Measurements from ENCODE around the gene SERINC1. TPM values are rescaled to one million over a fixed set of nuclear protein-coding genes. Genes with fewer than 3 reads are reported as not detected.
"Not testable (repeated sequence)": the region's sequence is repeated elsewhere in the genome, so short reads cannot be mapped to it uniquely, and the experiment has no call there.

Gene SERINC1
- total RNA-seq, 1 experiment from 2014 or later = 40.1 TPM

DNA sequence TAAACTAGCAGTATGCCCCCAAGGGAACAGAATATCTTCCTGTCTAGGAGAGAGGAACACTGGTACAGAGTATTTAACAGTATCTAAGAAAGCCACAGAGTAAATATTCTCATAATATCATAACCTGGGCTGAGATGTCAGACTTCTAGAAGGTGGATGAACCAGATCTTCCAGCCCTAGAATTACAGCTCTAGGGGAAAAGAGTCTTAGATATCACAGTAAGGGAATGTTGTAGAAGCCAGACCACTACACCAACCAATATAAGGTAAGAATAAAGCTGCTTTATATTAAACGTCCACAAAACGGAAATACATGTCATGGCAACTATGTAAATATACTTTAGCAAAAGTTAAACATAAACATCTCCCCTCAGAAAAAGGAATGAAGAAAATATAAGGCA is 12.4 kb downstream of the SERINC1 start:
- no peak for DNase-seq
- no peak overlapping the region for H3K4me3 ChIP-seq (ENCODE audit: insufficient read depth, low read depth, low read length)
- H3K27me3 ChIP-seq (ENCODE audit: control insufficient read depth, insufficient read depth, low read length) = no peaks in the 10 kb centered on the region
- H3K36me3 ChIP-seq (replicated peaks; ENCODE audit: control insufficient read depth, insufficient read depth, low read length) = peaks cover 1% of the 10 kb centered on the region

DNA sequence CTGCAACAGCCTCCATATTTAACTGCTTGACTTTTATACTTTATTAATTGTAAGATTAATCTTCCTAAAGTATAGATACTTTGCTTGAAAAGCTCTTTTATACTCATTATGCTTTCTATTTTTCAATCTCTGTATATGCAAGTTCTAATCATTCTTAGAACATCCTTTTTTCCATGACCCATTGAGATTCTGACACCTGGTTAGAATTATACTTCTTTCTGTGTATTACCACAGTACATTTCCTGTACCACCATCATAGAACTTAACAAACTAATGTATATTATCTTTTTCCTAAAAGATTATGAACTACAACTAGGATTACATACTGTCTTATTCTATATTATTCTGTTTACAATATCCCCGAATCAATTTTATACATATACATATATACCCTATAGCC is 13.5 kb downstream of the SERINC1 start:
- H3K36me3 ChIP-seq (replicated peaks; ENCODE audit: control insufficient read depth, insufficient read depth, low read length) = peaks cover 1% of the 10 kb centered on the region

DNA sequence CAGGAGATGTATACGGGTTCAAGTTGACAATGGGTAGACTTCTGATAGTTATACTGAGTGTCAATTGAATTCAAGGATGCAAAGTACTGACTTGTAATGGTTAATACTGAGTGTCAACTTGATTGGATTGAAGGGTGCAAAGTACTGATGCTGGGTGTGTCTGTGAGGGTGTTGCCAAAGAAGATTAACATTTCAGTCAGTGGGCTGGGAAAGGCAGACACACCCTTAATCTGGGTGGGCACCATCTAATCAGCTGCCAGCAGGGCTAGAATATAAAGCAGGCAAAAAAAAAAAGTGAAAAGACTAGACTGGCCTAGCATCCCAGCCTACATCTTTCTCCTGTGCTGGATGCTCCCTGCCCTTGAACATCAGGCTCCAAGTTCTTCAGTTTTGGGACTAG is 16.5 kb downstream of the SERINC1 start:
- not testable (repeated sequence) for H3K4me3 ChIP-seq (ENCODE audit: insufficient read depth, low read depth, low read length); H3K27me3 ChIP-seq (ENCODE audit: control insufficient read depth, insufficient read depth, low read length); H3K36me3 ChIP-seq (replicated peaks; ENCODE audit: control insufficient read depth, insufficient read depth, low read length); DNase-seq

More for the DNA sequence above, 13.5 kb downstream of the SERINC1 start:
- DNase-seq = no peak
- no peak overlapping the region for H3K4me3 ChIP-seq (ENCODE audit: insufficient read depth, low read depth, low read length)
- no peaks in the 10 kb centered on the region for H3K27me3 ChIP-seq (ENCODE audit: control insufficient read depth, insufficient read depth, low read length)

DNA sequence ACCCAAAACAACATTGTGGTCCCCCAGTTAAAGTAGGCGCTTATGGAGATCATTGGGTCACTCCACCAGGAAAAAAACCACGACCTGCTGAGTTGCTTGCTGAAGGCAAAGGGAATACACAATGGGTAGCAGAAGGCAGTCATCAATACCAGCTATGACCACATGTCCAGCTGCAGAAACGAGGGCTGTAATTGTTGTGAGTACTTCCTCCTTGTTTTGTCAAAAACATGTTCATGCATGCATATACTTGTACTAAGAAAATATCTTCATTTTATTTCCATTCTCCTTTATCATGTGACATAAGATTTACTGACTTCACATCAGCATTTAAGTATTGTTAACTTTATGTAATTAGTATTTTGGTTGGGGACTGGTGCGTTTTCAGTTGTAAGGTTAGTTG is 16.9 kb downstream of the SERINC1 start:
- DNase-seq = no peak
- Histone ChIP-seq H3K4me3 (ENCODE audit: insufficient read depth, low read depth, low read length) (no peak overlapping the region), H3K27me3 (ENCODE audit: control insufficient read depth, insufficient read depth, low read length) (no peaks in the 10 kb centered on the region), H3K36me3 (replicated peaks; ENCODE audit: control insufficient read depth, insufficient read depth, low read length) (peaks cover 6% of the 10 kb centered on the region)

DNA sequence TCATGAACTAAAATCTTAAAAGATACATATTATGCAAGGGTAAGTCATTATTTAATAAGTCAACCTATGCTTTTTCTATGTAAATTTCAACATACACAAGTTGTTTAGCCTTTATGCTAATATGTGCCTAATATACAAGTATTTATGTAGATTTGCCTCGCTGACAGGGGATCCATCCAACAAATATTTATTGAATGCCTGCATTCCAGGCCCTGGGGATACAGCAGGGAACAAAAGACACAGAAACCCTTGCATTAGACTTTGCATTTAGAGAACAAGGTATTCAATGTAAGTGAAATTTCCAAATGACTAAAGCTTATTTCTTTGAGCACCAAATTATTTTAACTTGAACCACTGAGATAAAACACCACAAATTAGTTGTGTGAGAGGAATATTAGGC is 19.1 kb downstream of the SERINC1 start:
- no peak for DNase-seq
- Histone ChIP-seq H3K27me3 (ENCODE audit: control insufficient read depth, insufficient read depth, low read length) (no peaks in the 10 kb centered on the region), H3K4me3 (ENCODE audit: insufficient read depth, low read depth, low read length) (no peak overlapping the region), H3K36me3 (replicated peaks; ENCODE audit: control insufficient read depth, insufficient read depth, low read length) (peaks cover 6% of the 10 kb centered on the region)

DNA sequence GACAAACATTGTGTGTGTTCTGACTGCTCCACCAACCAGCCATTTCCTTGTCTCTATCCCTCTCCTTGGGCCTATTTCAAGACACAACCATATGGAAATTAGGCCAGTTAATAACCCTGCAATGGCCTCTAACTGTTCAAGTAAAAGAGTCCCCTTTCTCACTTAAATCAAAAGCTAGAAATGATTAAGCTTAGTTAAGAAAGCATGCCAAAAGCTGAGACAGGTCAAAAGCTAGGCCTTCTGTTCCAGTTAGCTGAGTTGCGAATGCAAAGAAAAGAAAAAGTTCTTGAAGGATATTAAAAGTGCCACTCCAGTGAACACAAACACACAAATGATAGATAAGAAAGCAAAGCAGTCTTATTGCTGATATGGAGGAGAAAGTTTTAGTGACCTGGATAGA is 22.5 kb downstream of the SERINC1 start:
- Histone ChIP-seq H3K27me3 (ENCODE audit: control insufficient read depth, insufficient read depth, low read length) (no peaks in the 10 kb centered on the region), H3K4me3 (ENCODE audit: insufficient read depth, low read depth, low read length) (no peak overlapping the region), H3K36me3 (replicated peaks; ENCODE audit: control insufficient read depth, insufficient read depth, low read length) (peaks cover 5% of the 10 kb centered on the region)
- no peak for DNase-seq

GRCh38 chr6:122445274-122445673 is 26.3 kb downstream of the SERINC1 start:
- Histone ChIP-seq H3K27me3 (ENCODE audit: control insufficient read depth, insufficient read depth, low read length) (no peaks in the 10 kb centered on the region), H3K4me3 (ENCODE audit: insufficient read depth, low read depth, low read length) (no peak overlapping the region), H3K36me3 (replicated peaks; ENCODE audit: control insufficient read depth, insufficient read depth, low read length) (no peaks in the 10 kb centered on the region; the same call in none of the 2 replicates)
- no peak for DNase-seq

DNA sequence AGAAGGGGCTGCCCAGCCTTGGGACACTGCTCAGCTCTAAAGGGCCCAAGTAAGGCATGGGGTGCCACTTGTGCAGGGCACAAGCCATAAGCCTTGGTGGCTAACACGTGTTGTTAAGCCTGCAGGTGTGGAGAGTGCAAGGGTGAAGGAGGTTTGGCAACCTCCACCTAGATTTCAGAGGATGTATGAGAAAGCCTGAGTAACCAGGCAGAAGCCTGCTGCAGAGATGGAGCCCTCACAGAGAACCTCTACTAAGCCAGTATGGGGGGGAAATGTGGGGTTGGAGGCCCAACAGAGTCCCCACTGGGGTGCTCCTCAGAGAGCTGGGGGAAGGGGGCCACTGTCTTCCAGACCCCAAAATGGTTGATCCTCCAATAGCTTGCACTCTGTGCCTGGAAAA is 32.6 kb downstream of the SERINC1 start:
- Histone ChIP-seq H3K36me3 (replicated peaks; ENCODE audit: control insufficient read depth, insufficient read depth, low read length) (peaks cover 4% of the 10 kb centered on the region; the same call in 1 of the 2 replicates), H3K27me3 (ENCODE audit: control insufficient read depth, insufficient read depth, low read length) (no peaks in the 10 kb centered on the region), H3K4me3 (ENCODE audit: insufficient read depth, low read depth, low read length) (no peak overlapping the region)
- no peak for DNase-seq

- Histone ChIP-seq H3K4me3 (ENCODE audit: insufficient read depth, low read depth, low read length) (no peak overlapping the region), H3K27me3 (ENCODE audit: control insufficient read depth, insufficient read depth, low read length) (no peaks in the 10 kb centered on the region), H3K36me3 (replicated peaks; ENCODE audit: control insufficient read depth, insufficient read depth, low read length) (no peaks in the 10 kb centered on the region; the same call in 1 of the 2 replicates)
- no peak for DNase-seq
Measured at GRCh38 chr6:122432816-122433215, 38.8 kb downstream of the SERINC1 start.

DNA sequence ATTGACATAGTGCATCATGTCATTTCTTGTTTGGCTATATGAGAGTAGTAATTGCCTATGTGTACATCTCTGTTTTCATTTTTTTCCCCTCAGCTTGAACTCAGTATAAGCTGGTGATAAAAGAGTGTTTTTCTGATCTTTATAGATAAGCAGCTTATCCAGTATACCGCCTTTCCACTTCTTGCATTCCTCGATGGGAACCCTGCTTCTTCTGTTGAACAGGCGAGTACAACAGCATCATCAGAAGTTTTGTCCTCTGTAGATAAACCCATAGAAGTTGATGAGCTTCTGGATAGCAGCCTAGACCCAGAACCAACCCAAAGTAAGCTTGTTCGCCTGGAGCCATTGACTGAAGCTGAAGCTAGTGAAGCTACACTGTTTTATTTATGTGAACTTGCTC is 39.8 kb downstream of the SERINC1 start:
- no peaks in the 10 kb centered on the region for H3K27me3 ChIP-seq (ENCODE audit: control insufficient read depth, insufficient read depth, low read length)
- no peaks in the 10 kb centered on the region; the same call in 1 of the 2 replicates for H3K36me3 ChIP-seq (replicated peaks; ENCODE audit: control insufficient read depth, insufficient read depth, low read length)
- DNase-seq = no peak
- no peak overlapping the region for H3K4me3 ChIP-seq (ENCODE audit: insufficient read depth, low read depth, low read length)

DNA sequence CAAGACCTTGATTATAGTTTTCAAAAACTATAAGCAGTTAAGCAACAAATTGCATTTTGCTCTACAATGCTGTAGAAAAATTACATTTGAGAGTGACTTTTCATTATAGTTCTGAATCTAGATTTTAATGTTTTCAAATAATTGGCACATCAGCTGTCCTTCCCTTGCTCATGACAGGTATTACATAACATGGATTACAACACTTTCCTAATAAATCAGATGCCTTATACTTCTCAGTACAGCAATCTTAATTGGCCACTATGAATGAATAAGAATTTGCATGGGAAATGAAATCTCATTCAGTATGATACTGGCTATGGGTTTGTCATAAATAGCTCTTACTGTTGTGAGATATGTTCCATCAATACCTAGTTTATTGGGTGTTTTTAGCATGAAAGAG is 42.3 kb downstream of the SERINC1 start:
- Histone ChIP-seq H3K4me3 (ENCODE audit: insufficient read depth, low read depth, low read length) (no peak overlapping the region), H3K36me3 (replicated peaks; ENCODE audit: control insufficient read depth, insufficient read depth, low read length) (peaks cover 3% of the 10 kb centered on the region), H3K27me3 (ENCODE audit: control insufficient read depth, insufficient read depth, low read length) (no peaks in the 10 kb centered on the region)
- DNase-seq = no peak

- no peaks in the 10 kb centered on the region for H3K27me3 ChIP-seq (ENCODE audit: control insufficient read depth, insufficient read depth, low read length)
- peaks cover 3% of the 10 kb centered on the region for H3K36me3 ChIP-seq (replicated peaks; ENCODE audit: control insufficient read depth, insufficient read depth, low read length)
- no peak overlapping the region for H3K4me3 ChIP-seq (ENCODE audit: insufficient read depth, low read depth, low read length)
- DNase-seq = no peak
Measured at GRCh38 chr6:122428781-122429180, 42.8 kb downstream of the SERINC1 start.

GRCh38 chr6:122426597-122426996 is 45.0 kb downstream of the SERINC1 start:
- H3K27me3 ChIP-seq (ENCODE audit: control insufficient read depth, insufficient read depth, low read length) = no peaks in the 10 kb centered on the region
- H3K4me3 ChIP-seq (ENCODE audit: insufficient read depth, low read depth, low read length) = no peak overlapping the region
- no peak for DNase-seq
- peaks cover 3% of the 10 kb centered on the region for H3K36me3 ChIP-seq (replicated peaks; ENCODE audit: control insufficient read depth, insufficient read depth, low read length)

- H3K36me3 ChIP-seq (replicated peaks; ENCODE audit: control insufficient read depth, insufficient read depth, low read length) = peaks cover 3% of the 10 kb centered on the region
Measured at GRCh38 chr6:122423734-122424133, 47.9 kb downstream of the SERINC1 start.

DNA sequence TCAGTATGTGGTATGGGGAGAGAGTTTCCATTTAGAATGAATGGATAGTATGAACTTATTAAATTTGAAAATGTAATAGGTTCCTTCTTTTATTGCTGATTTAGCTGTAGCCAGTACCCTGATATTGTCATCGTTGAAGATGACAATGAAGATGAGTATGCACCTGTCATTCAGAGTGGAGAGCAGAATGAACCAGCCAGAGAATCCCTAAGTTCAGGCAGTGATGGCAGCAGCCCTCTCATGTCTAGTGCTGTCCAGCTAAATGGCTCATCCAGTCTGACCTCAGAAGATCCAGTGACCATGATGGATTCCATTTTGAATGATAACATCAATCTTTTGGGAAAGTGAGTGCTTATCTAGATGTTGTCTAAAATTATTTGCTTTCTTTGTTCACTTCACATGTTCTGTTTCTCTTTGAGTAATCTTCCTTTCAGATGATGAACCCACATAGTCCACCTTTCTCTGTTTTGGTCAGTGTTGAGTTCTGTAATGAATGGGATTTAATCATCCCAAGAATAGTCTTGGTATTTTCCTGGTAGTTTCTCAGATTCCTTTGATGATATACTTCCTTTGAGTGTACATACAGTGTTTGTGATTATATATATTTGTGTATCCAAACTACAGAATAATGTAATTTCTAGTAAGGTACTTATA is 48.9 kb downstream of the SERINC1 start:
- Histone ChIP-seq H3K4me3 (ENCODE audit: insufficient read depth, low read depth, low read length) (no peak overlapping the region), H3K27me3 (ENCODE audit: control insufficient read depth, insufficient read depth, low read length) (no peaks in the 10 kb centered on the region), H3K36me3 (replicated peaks; ENCODE audit: control insufficient read depth, insufficient read depth, low read length) (peaks cover 3% of the 10 kb centered on the region)
- no peak for DNase-seq

More at GRCh38 chr6:122423734-122424133, 47.9 kb downstream of the SERINC1 start:
- H3K4me3 ChIP-seq (ENCODE audit: insufficient read depth, low read depth, low read length) = no peak overlapping the region
- no peak for DNase-seq
- no peaks in the 10 kb centered on the region for H3K27me3 ChIP-seq (ENCODE audit: control insufficient read depth, insufficient read depth, low read length)

DNA sequence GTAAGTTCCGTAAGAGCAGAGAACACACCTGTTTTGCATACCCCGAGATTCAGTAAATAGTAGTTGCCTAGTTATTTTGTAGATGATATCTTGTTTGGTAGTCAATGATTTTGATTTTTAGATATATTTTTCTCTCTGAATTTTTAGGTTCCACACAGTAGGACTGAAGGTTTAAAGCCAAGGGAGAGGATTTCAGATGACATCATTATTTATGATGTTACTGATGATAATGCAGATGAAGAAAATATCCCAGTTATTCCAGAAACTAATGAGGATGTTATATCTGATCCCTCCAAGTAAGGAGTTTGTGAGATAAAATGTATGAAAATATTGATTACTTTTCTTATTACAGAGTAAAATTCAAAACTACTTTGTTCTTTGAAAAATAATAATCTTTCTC is 49.6 kb downstream of the SERINC1 start:
- no peaks in the 10 kb centered on the region for H3K27me3 ChIP-seq (ENCODE audit: control insufficient read depth, insufficient read depth, low read length)
- peaks cover 3% of the 10 kb centered on the region for H3K36me3 ChIP-seq (replicated peaks; ENCODE audit: control insufficient read depth, insufficient read depth, low read length)
- H3K4me3 ChIP-seq (ENCODE audit: insufficient read depth, low read depth, low read length) = no peak overlapping the region
- DNase-seq = no peak
